ENCODE results near the gene MAU2. TPM values are rescaled to one million over a fixed set of nuclear protein-coding genes. Genes with fewer than 3 reads are reported as not detected.
"Not testable (repeated sequence)": the region's sequence is repeated elsewhere in the genome, so short reads cannot be mapped to it uniquely, and the experiment has no call there.

Gene MAU2
- polyA plus RNA-seq, 1 donor from 2014 or later = 24.5 TPM

DNA sequence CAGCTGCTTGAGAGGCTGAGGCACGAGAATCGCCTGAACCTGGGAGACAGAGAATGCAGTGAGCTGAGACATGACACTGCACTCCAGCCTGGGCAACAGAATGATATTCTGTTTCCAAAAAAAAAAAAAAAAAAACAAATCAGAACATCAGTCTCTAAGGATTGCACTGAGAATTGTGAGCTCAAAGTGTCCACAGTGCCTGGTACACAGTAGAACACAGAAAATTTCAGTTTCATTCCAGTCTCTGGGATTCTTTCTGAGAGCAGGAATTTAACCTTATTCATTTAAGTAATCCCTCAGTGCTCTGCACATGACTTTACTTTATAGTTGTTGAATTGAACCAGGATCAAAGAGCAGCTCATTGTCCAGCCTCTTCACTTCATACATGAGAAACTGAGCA is 58.9 kb downstream of the MAU2 start:
- Mint-ChIP-seq H3K36me3 (no peaks in the 10 kb centered on the region), H3K27ac (no peak overlapping the region), H3K27me3 (no peaks in the 10 kb centered on the region), H3K4me1 (peaks cover 5% of the 10 kb centered on the region in 3 donors), H3K9me3 (no peaks in the 10 kb centered on the region), H3K4me3 (no peak overlapping the region)

DNA sequence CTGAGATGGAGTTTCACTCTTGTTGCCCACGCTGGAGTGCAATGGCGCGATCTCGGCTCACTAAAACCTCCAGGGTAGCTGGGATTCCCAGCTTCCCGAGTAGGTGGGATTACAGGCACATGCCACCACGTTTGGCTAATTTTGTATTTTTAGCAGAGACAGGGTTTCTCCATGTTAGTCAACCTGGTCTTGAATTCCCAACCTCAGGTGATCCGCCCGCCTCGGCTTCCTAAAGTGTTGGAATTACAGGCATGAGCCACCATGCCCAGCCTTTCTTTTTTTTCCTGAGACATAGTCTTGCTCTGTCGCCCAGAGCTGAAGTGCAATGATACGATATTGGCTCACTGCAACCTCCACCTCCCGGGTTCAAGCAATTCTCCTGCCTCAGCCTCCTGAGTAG is 59.7 kb downstream of the MAU2 start:
- not testable (repeated sequence) for H3K27me3 Mint-ChIP-seq, H3K4me1 Mint-ChIP-seq, H3K9me3 Mint-ChIP-seq, H3K4me3 Mint-ChIP-seq, H3K27ac Mint-ChIP-seq, H3K36me3 Mint-ChIP-seq

DNA sequence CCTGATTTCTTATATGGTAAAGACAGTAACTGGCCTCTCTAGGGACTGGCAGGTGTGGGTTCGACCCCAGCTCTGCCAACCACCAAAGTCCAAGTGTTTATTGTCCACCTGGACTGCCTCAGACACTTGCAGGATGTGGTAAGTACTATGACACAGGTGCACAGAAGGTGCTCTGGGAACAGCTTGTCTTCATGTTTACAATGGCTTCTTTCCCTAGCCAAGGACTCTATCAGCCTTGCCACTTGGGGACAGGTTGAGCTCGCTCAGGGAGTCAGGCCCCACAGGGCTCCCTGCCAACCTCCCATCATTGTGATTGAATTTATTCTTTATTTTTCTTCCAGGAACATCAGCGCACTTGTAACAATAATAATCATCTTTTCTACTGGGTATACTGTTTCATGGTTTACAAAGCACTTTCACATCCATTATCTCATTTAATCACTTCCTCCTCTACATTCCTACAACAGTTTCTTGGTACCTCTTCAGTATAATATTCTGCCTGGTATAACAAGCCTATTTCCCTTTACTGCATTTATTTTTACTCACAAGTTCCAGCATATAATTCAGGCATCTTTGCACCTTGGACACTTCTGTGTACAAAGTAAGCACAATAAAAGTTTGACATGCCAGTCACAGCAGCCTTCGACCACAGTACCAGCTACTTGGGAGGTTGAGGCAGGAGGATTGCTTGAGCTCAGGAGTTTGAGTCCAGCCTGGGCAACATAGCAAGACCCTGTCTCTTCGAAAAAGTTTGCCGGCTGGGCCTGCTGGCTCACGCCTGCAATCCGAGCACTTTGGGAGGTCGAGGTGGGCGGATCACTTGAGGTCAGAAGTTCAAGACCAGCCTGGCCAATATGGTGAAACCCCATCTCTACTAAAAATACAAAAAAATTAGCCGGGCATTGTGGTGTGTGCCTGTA is 60.6 kb downstream of the MAU2 start:
- peaks cover 5% of the 10 kb centered on the region in 3 donors for H3K4me1 Mint-ChIP-seq
- H3K27me3 Mint-ChIP-seq = no peaks in the 10 kb centered on the region
- H3K27ac Mint-ChIP-seq = peak overlapping the region in 1 of 3 donors; percentile 58
- no peaks in the 10 kb centered on the region for H3K36me3 Mint-ChIP-seq
- no peaks in the 10 kb centered on the region for H3K9me3 Mint-ChIP-seq
- no peak overlapping the region for H3K4me3 Mint-ChIP-seq

GRCh38 chr19:19382118-19382517 is 61.5 kb downstream of the MAU2 start:
- H3K27ac Mint-ChIP-seq = no peak overlapping the region
- no peaks in the 10 kb centered on the region for H3K36me3 Mint-ChIP-seq
- H3K27me3 Mint-ChIP-seq = no peaks in the 10 kb centered on the region
- H3K9me3 Mint-ChIP-seq = no peaks in the 10 kb centered on the region
- peaks cover 5 to 9% (median 9%) of the 10 kb centered on the region in 3 donors for H3K4me1 Mint-ChIP-seq
- peak overlapping the region in 2 of 4 donors; percentile 31 to 37 for H3K4me3 Mint-ChIP-seq

DNA sequence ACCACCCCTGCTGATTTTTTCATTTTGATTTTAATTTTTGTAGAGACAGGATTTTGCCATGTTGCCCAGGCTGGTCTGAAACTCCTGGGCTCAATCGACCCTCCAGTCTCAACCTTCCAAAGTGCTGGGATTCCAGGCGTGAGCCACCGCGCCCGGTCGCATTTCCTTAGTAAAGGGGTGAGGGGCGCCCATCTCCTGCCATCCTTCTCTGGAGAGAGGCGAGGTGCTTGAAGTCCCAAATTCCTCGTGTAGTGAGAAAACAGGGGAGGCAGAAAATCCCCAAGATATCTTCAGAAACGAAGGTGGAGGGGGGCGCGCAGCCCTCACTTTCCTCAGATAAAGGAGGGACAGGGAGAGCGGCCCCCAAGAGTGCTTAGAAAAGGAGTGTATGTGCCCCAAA is 63.9 kb downstream of the MAU2 start:
- H3K4me3 Mint-ChIP-seq = peak overlapping the region; percentile 82 to 96 (median 84)
- H3K9me3 Mint-ChIP-seq = no peaks in the 10 kb centered on the region
- H3K36me3 Mint-ChIP-seq = no peaks in the 10 kb centered on the region
- H3K27me3 Mint-ChIP-seq = no peaks in the 10 kb centered on the region
- H3K4me1 Mint-ChIP-seq = peaks cover 22 to 28% (median 24%) of the 10 kb centered on the region in 3 donors
- no peak overlapping the region for H3K27ac Mint-ChIP-seq

GRCh38 chr19:19385131-19385895 is 64.7 kb downstream of the MAU2 start:
- Mint-ChIP-seq H3K4me3 (peak overlapping the region; percentile 83 to 96 (median 89)), H3K9me3 (no peaks in the 10 kb centered on the region), H3K4me1 (peaks cover 22 to 28% (median 28%) of the 10 kb centered on the region in 3 donors), H3K27me3 (no peaks in the 10 kb centered on the region), H3K36me3 (no peaks in the 10 kb centered on the region), H3K27ac (peak overlapping the region; percentile 18 to 90 (median 89))

DNA sequence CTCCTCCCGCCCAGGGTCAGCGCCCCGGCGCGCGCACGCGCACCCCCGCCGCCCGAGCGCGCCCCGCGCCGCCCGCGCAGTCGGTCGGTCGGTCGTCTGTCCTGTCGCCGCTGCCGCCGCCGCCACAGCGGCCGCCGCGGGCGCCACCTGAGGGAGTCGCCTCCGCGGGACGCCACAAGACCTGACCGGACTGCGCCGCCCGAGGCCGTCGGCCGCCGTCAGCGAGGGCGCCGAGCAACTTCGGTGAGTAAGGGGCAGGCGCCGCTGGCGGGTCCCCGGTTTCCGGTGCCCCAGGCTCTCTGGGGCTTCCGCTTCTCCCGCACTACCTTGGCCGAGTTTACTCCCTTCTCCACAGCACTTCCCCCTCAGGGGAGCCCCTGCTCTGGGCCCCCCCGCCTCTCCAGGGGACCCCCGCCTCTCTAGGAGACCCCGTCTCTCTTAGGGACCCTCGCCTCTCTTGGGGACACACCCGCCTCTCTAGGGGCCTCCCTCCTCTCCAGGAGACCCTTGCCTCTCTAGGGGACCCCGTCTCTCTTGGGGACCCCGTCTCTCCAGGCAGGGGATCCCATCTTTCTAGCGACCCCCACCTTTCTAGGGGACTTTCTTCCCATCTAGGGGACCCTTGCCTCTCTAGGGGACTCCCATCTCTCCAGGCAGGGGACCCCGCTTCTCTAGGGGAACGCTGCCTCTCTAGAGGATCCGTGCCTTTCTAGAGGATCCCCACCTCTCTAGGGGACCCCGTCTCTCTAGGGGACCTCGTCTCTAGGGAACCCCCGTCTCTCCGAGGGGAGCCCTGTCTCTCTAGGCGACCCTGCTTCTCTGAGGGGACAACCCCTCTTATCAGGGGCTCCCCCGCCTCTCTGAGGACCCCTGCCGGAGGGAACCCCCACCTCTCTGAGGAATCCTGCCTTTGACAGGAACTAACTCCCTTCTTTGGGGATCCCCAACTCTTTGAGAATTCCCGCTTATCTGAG is 65.6 kb downstream of the MAU2 start:
- Mint-ChIP-seq H3K36me3 (no peaks in the 10 kb centered on the region), H3K4me1 (peaks cover 20 to 32% (median 26%) of the 10 kb centered on the region in 3 donors), H3K4me3 (peak overlapping the region; percentile 83 to 99 (median 92)), H3K27ac (peak overlapping the region; percentile 86 to 99 (median 99)), H3K9me3 (no peaks in the 10 kb centered on the region), H3K27me3 (no peaks in the 10 kb centered on the region)

DNA sequence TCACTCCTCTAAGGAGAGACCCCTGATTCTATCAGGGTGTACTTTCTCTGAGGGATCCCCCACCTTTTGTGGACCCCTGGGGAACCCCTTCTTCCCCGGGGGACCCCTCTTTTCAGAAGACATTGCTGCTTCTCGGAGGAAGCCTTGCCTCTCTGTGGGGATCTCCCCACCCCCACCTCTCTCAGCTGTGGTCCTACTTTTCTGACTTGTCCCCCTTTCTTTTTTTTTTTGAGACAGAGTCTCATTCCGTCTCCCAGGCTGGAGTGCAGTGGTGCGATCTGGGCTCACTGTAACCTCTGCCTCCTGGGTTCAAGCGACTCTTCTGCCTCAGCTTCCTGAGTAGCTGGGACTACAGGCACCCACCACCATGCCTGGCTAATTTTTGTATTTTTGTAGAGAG is 66.5 kb downstream of the MAU2 start:
- Mint-ChIP-seq H3K27ac (peak overlapping the region in 2 of 3 donors; percentile 99), H3K4me1 (peaks cover 23 to 32% (median 27%) of the 10 kb centered on the region in 3 donors), H3K27me3 (no peaks in the 10 kb centered on the region), H3K4me3 (peak overlapping the region; percentile 83 to 99 (median 92)), H3K36me3 (no peaks in the 10 kb centered on the region), H3K9me3 (no peaks in the 10 kb centered on the region)

- no peaks in the 10 kb centered on the region for H3K9me3 Mint-ChIP-seq
- no peaks in the 10 kb centered on the region for H3K36me3 Mint-ChIP-seq
- H3K4me1 Mint-ChIP-seq = peaks cover 27 to 36% (median 28%) of the 10 kb centered on the region in 3 donors
- H3K27ac Mint-ChIP-seq = peak overlapping the region in 1 of 3 donors; percentile 86
- peak overlapping the region; percentile 17 to 83 (median 62) for H3K4me3 Mint-ChIP-seq
- no peaks in the 10 kb centered on the region for H3K27me3 Mint-ChIP-seq
Observed at GRCh38 chr19:19388568-19389555, 68.2 kb downstream of the MAU2 start.

DNA sequence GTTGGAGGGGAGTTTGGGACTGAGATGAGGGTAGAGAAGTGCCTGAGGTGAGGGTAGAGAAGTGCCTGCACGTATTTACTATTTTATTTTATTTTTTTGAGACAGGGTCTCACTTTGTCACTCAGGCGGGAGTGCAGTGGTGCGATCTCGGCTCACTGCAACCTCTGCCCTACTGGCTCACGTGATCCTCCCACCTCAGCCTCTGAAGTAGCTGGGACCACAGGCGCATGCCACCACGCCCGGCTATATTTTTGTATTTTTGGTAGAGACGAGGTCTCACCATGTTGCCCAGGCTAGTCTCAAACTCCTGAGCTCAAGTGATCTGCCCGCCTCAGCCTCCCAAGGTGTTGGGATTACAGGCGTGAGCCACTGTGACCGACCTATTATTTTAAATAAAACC is 69.1 kb downstream of the MAU2 start:
- not testable (repeated sequence) for H3K27ac Mint-ChIP-seq, H3K36me3 Mint-ChIP-seq, H3K9me3 Mint-ChIP-seq, H3K27me3 Mint-ChIP-seq, H3K4me3 Mint-ChIP-seq
- H3K4me1 Mint-ChIP-seq = peaks cover 28 to 38% (median 31%) of the 10 kb centered on the region in 3 donors

DNA sequence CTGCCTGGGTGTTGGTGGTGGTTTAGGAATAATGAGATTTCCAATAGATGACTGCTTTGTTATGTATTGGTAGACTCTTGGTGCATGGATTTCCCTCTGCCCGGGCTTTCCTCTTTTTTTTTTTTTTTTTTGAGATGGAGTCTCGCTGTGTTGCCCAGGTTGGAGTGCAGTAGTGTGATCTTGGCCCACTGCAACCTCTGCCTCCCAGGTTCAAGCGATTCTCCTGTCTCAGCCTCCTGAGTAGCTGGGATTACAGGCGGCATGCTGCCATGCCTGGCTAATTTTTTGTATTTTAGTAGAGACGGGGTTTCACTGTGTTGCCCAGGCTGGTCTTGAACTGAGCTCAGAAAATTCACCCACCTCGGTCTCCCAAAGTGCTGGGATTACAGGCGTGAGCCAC is 73.7 kb downstream of the MAU2 start:
- H3K4me1 Mint-ChIP-seq = peaks cover 13 to 23% (median 16%) of the 10 kb centered on the region in 3 donors
- not testable (repeated sequence) for H3K27ac Mint-ChIP-seq, H3K4me3 Mint-ChIP-seq, H3K27me3 Mint-ChIP-seq, H3K9me3 Mint-ChIP-seq, H3K36me3 Mint-ChIP-seq

- Mint-ChIP-seq H3K27me3 (no peaks in the 10 kb centered on the region), H3K9me3 (no peaks in the 10 kb centered on the region), H3K36me3 (no peaks in the 10 kb centered on the region), H3K4me3 (peak overlapping the region in 1 of 4 donors; percentile 52), H3K4me1 (peaks cover 11 to 19% (median 12%) of the 10 kb centered on the region in 3 donors), H3K27ac (peak overlapping the region in 1 of 3 donors; percentile 67)
Observed at GRCh38 chr19:19399733-19400433, 79.3 kb downstream of the MAU2 start.
